B cell (primary cell): Measurements from ENCODE around the gene MYRIP. TPM values are rescaled to one million over a fixed set of nuclear protein-coding genes. Genes with fewer than 3 reads are reported as not detected.

Experiments used
- ATAC-seq: fragments of 200-7000 bp; cut with Tn5 transposase; one replicate; pipeline ENCODE4 v1.10.0; 2021; ENCODE audit warnings: low read depth, mild to moderate bottlenecking, moderate number of reproducible peaks, moderate library complexity
- CTCF ChIA-PET: fragments of 350-600 bp; sonication (Branson Sonifier 250); formaldehyde crosslinking; loops from one replicate; lab custom pipeline; 2021; ENCODE audit warnings: antibody characterized with exemption, inconsistent platforms; lab: Charles Lee
- POLR2A ChIA-PET: fragments of 350-600 bp; sonication (Branson Sonifier 250); formaldehyde crosslinking; loops from one replicate; lab custom pipeline; 2021; ENCODE audit warnings: antibody characterized with exemption; lab: Charles Lee
- DNase-seq: peaks from one replicate; pipeline ENCODE4 v3.0.0; 2013
- H2AFZ ChIP-seq: 2 replicates; pipeline ENCODE4 v1.6.1; 2012; ENCODE audit warnings: mild to moderate bottlenecking, low read depth, low read length; ENCODE audit not compliant: insufficient read depth, poor library complexity, severe bottlenecking
- H3K27ac ChIP-seq, 2 donors: 1 replicate in 1 of 2; 2 replicates in 1 of 2; pipeline ENCODE4 v1.5.1; 2012 to 2013; ENCODE audit warnings: low read length in 2 of 2, mild to moderate bottlenecking in 2 of 2, moderate library complexity in 1 of 2
- H3K27me3 ChIP-seq, 4 experiments: fragments of 200-600 bp in 1 of 4; sonication (generic) in 1 of 4; replicated peaks in 1 of 4; 1 replicate in 2 of 4; 2 replicates in 2 of 4; pipeline versions ENCODE4 v1.6.1 to v1.7.0; 2013 to 2016; ENCODE audit warnings: low read length in 3 of 4, mild to moderate bottlenecking in 2 of 4, mixed read lengths in 1 of 4, moderate library complexity in 1 of 4; ENCODE audit not compliant: insufficient read depth in 4 of 4, control insufficient read depth in 3 of 4; ENCODE audit errors: control extremely low read depth in 1 of 4
- H3K36me3 ChIP-seq, 2 experiments: replicated peaks in 1 of 2; 1 replicate in 1 of 2; 2 replicates in 1 of 2; pipeline versions ENCODE4 v1.6.1 to v1.7.1; 2013; ENCODE audit warnings: low read length in 1 of 2; ENCODE audit not compliant: insufficient read depth in 2 of 2, control insufficient read depth in 1 of 2; ENCODE audit errors: control extremely low read depth in 1 of 2, extremely low read depth in 1 of 2
- H3K4me1 ChIP-seq, 2 donors: fragments of 200-600 bp in 1 of 2; sonication (generic) in 1 of 2; 1 replicate in 1 of 2; 2 replicates in 1 of 2; pipeline versions ENCODE4 v1.5.1 to v1.6.1; 2013 to 2017; ENCODE audit warnings: low read length in 2 of 2; ENCODE audit not compliant: control insufficient read depth in 2 of 2, insufficient read depth in 2 of 2
- H3K4me2 ChIP-seq: replicated peaks from 2 replicates; pipeline ENCODE3; 2012; ENCODE audit warnings: mild to moderate bottlenecking, low read depth, low read length; ENCODE audit not compliant: poor library complexity, severe bottlenecking
- H3K4me3 ChIP-seq, 5 experiments: fragments of 200-600 bp in 1 of 5; sonication (generic) in 1 of 5; 1 replicate in 3 of 5; 2 replicates in 2 of 5; pipeline versions ENCODE4 v1.5.1 to v1.7.0; 2011 to 2016; ENCODE audit warnings: low read length in 4 of 5, mild to moderate bottlenecking in 4 of 5, low read depth in 2 of 5, control low read depth in 1 of 5, moderate library complexity in 1 of 5; ENCODE audit not compliant: insufficient read depth in 1 of 5; ENCODE audit errors: control extremely low read depth in 1 of 5, extremely low read depth in 1 of 5
- H3K79me2 ChIP-seq: fragments of 200-600 bp; sonication (generic); one replicate; pipeline ENCODE4 v1.6.0; 2016; ENCODE audit warnings: low read length; ENCODE audit not compliant: control insufficient read depth, insufficient read depth
- H3K9ac ChIP-seq: fragments of 200-600 bp; sonication (generic); 2 replicates; pipeline ENCODE4 v1.6.1; 2017; ENCODE audit warnings: mild to moderate bottlenecking, low read length, moderate library complexity
- H3K9me3 ChIP-seq, 3 donors: one replicate each; pipeline versions ENCODE4 v1.6.1 to v1.7.1; 2013; ENCODE audit warnings: low read length in 2 of 3; ENCODE audit not compliant: control insufficient read depth in 2 of 3, insufficient read depth in 1 of 3; ENCODE audit errors: control extremely low read depth in 1 of 3
- H4K20me1 ChIP-seq: 2 replicates; pipeline ENCODE4 v1.6.0; 2012; ENCODE audit warnings: mild to moderate bottlenecking, low read length; ENCODE audit not compliant: insufficient read depth, control insufficient read depth, poor library complexity, severe bottlenecking
- H3K27ac Mint-ChIP-seq: one replicate; pipeline ENCODE4 v1.8.0; 2021; ENCODE audit warnings: mixed read lengths
- H3K27me3 Mint-ChIP-seq: one replicate; pipeline ENCODE4 v1.8.0; 2021; ENCODE audit warnings: mixed read lengths
- H3K4me1 Mint-ChIP-seq: one replicate; pipeline ENCODE4 v1.8.0; 2021; ENCODE audit warnings: mixed read lengths
- H3K4me3 Mint-ChIP-seq: one replicate; pipeline ENCODE4 v1.8.0; 2021; ENCODE audit warnings: mixed read lengths
- H3K9me3 Mint-ChIP-seq: one replicate; pipeline ENCODE4 v1.8.0; 2022; ENCODE audit warnings: mixed read lengths; ENCODE audit not compliant: insufficient read depth
- EZH2 ChIP-seq: IDR thresholded peaks from 2 replicates; pipeline ENCODE4 v1.6.1; 2012; ENCODE audit warnings: borderline replicate concordance, low read depth, mild to moderate bottlenecking, moderate library complexity, low read length; ENCODE audit not compliant: insufficient read depth, poor library complexity, severe bottlenecking
- WGBS: methylation state at CpG from one replicate; pipeline ENCODE4 v1.1.5; 2013; ENCODE audit warnings: missing lambda C conversion rate; ENCODE audit not compliant: insufficient coverage; 5-methylcytosine and 5-hydroxymethylcytosine counted together
- intact Hi-C: fragments of 100-400 bp; cut with micrococcal nuclease; formaldehyde crosslinking; loops from one replicate; pipeline ENCODE4 v1.10.0; 2022
- polyA plus RNA-seq: library from polyadenylated mRNA; depleted of rRNA; stranded (reverse); fragments of >200 nt; gene quantifications from 2 replicates; pipeline ENCODE4 v1.2.3, GENCODE V29; 2012
- total RNA-seq, 2 donors: library from RNA; stranded (reverse); fragments of 120-200 nt in 1 of 2; gene quantifications; 1 replicate in 1 of 2; 2 replicates in 1 of 2; pipeline versions ENCODE4 v1.2.3 to v1.2.4, GENCODE V29; 2013 to 2022
- TF ChIP-seq, protein P1 (sequence below): fragments of 200-600 bp; IDR thresholded peaks from one replicate; pipeline ENCODE4 v1.8.0; 2022; ENCODE audit warnings: antibody characterized with exemption, mild to moderate bottlenecking

Gene MYRIP
- total and polyA plus RNA-seq, 2 donors (not counting 1 experiment from before 2014, with no cell fraction given): 0.03 to 0.10 TPM

DNA sequence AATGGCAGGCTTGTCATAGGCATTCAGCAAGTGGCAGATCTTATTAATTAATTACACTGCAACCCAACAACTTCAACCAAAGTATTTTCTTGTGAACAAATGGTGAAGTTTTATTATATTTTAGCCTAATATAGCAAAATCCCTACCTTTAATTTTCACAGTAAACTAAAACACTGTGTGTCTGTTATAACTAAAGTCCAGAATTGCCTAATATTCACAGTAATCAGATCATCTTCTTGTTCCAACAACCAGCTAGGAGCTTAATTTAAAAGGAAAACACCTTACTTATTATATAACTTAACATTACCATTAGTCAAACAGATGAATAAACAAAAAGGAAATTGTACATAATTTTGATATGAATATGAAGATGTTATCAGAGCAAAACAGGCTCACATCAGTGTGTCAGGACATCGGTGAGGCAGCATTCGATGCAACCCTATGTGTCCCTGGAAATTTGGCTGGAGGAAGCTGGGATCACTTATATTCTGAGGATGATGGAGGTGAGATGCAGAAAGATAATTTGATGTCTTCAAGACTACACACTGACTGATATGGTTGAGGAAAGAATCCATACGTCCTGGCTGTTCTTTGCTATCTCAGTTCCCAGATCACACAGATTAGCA lies 310.8 kb downstream of the MYRIP start:
- no peaks in the 10 kb centered on the region for H3K9me3 ChIP-seq
- H3K4me1 ChIP-seq: no peaks in the 10 kb centered on the region
- Mint-ChIP-seq H3K27me3 (no peaks in the 10 kb centered on the region), H3K27ac (no peak overlapping the region), H3K4me1 (no peaks in the 10 kb centered on the region), H3K4me3 (no peak overlapping the region), H3K9me3 (no peaks in the 10 kb centered on the region)
- H3K27me3 ChIP-seq: no peaks in the 10 kb centered on the region
- TF ChIP-seq, protein P1, sequence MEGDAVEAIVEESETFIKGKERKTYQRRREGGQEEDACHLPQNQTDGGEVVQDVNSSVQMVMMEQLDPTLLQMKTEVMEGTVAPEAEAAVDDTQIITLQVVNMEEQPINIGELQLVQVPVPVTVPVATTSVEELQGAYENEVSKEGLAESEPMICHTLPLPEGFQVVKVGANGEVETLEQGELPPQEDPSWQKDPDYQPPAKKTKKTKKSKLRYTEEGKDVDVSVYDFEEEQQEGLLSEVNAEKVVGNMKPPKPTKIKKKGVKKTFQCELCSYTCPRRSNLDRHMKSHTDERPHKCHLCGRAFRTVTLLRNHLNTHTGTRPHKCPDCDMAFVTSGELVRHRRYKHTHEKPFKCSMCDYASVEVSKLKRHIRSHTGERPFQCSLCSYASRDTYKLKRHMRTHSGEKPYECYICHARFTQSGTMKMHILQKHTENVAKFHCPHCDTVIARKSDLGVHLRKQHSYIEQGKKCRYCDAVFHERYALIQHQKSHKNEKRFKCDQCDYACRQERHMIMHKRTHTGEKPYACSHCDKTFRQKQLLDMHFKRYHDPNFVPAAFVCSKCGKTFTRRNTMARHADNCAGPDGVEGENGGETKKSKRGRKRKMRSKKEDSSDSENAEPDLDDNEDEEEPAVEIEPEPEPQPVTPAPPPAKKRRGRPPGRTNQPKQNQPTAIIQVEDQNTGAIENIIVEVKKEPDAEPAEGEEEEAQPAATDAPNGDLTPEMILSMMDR: no peak
- no peak for TF ChIP-seq EZH2
- no peak overlapping the region for H3K27ac ChIP-seq
- no peak overlapping the region for H3K4me3 ChIP-seq
- H3K79me2 ChIP-seq: no peaks in the 10 kb centered on the region
- CTCF ChIA-PET: no interaction called here
- no peak overlapping the region for H3K9ac ChIP-seq
- no peak for DNase-seq
- WGBS: 83% methylated on average over 2 of the region's 3 CpGs
- POLR2A ChIA-PET: no interaction called here
- H3K36me3 ChIP-seq: no peaks in the 10 kb centered on the region
- H3K4me2 ChIP-seq: no peak overlapping the region
- no peaks in the 10 kb centered on the region for H4K20me1 ChIP-seq
- no peak overlapping the region for H2AFZ ChIP-seq
- intact Hi-C loops: no loop called here
- ATAC-seq: no peak

DNA sequence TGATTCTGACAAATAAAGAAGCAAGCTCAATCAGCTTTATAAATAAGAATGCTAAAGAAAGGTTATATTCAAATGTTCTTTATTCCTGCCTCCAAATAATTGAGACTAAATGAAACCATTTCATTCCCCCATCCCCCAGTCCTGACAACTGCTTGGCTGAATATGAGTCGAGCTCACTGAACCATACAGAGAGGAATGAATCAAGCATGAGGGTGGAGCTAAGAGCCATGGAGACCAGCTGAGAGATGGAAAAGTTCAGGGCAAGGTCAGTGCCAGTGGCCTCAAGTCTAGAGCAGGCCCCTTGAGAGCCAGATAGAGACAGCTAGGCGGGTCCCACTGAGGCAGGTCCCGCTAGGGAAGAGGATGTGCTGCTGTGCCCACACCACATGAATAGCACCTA lies 311.4 kb downstream of the MYRIP start:
- WGBS: 61% methylated on average over 2 of the region's 3 CpGs
- H3K27ac Mint-ChIP-seq: no peak overlapping the region
- ATAC-seq: no peak
- Histone ChIP-seq H3K79me2 (no peaks in the 10 kb centered on the region), H4K20me1 (no peaks in the 10 kb centered on the region), H3K9me3 (no peaks in the 10 kb centered on the region), H3K4me3 (no peak overlapping the region), H3K36me3 (no peaks in the 10 kb centered on the region), H2AFZ (no peak overlapping the region), H3K4me1 (no peaks in the 10 kb centered on the region), H3K4me2 (no peak overlapping the region), H3K27me3 (no peaks in the 10 kb centered on the region), H3K27ac (no peak overlapping the region), H3K9ac (no peak overlapping the region)
- no peaks in the 10 kb centered on the region for H3K27me3 Mint-ChIP-seq
- intact Hi-C loops: no loop called here
- H3K9me3 Mint-ChIP-seq: no peaks in the 10 kb centered on the region
- no peak overlapping the region for H3K4me3 Mint-ChIP-seq
- ChIA-PET POLR2A (no interaction called here), CTCF (no interaction called here)
- no peak for TF ChIP-seq EZH2
- TF ChIP-seq, protein P1: no peak
- H3K4me1 Mint-ChIP-seq: no peaks in the 10 kb centered on the region
- DNase-seq: no peak
